Stimulated activated CD8-positive, alpha-beta memory T cell treated with anti-CD3 and anti-CD28 coated beads, Interleukin-15, amount 100 ng/mL, for 4 hours (primary cell): ENCODE results near the gene ERG.

Experiments
- DNase-seq, 2 donors: peaks; one replicate each; pipeline ENCODE4 v3.0.0-alpha.2; 2020; ENCODE audit warnings: low read depth in 2 of 2

The ERG gene, protein sequence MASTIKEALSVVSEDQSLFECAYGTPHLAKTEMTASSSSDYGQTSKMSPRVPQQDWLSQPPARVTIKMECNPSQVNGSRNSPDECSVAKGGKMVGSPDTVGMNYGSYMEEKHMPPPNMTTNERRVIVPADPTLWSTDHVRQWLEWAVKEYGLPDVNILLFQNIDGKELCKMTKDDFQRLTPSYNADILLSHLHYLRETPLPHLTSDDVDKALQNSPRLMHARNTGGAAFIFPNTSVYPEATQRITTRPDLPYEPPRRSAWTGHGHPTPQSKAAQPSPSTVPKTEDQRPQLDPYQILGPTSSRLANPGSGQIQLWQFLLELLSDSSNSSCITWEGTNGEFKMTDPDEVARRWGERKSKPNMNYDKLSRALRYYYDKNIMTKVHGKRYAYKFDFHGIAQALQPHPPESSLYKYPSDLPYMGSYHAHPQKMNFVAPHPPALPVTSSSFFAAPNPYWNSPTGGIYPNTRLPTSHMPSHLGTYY

GRCh38 chr21:38498057-38498833 lies at the start of gene ERG:
ERG (minus strand) TSS chr21:38498477; CDS start chr21:38498380, 97 bp downstream.
- DNase-seq = no peak

GRCh38 chr21:38544661-38545060 lies 46.4 kb upstream of the ERG start:
- no peak for DNase-seq

GRCh38 chr21:38542263-38542662 lies 44.0 kb upstream of the ERG start:
- DNase-seq = no peak

GRCh38 chr21:38538353-38538752 lies 40.1 kb upstream of the ERG start:
- DNase-seq = no peak

DNA sequence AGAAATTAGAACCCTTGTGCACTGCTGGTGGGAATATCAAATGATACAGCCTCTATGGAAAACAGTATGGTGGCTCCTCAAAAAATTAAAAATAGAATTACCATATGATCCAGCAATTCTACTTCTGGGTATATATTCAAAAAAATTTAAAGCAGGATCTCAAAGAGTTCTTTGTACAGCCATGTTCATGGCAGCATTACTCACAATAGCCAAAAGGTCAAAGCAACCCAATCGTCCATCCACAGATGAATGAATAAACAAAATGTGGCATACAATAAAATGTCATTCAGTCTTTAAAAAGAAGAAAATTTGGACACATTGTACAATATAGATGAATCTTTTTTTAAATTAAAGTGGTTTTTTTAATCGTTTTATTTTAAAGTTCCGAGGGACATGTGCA lies 36.3 kb upstream of the ERG start:
- DNase-seq = no peak

DNA sequence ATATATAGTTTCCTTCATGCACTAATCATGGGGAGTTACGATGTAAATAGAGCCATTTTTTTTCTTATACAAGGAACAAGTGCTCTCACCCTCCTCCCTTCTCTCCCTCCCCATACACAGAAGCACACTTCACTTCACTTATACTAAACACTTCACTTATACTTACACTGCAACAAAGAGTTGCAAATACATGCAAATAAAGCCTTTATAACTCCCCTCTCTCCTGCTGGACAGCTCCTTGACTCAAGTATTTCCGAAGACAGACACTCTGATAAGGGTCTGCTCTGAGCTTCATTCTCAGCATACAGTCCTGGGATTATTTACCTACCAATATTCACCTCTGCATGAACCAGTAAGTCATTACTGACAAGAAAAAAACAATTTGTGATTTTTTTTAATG lies 35.6 kb upstream of the ERG start:
- no peak for DNase-seq

- no peak for DNase-seq
Observed at GRCh38 chr21:38531591-38531990, 33.3 kb upstream of the ERG start.

DNA sequence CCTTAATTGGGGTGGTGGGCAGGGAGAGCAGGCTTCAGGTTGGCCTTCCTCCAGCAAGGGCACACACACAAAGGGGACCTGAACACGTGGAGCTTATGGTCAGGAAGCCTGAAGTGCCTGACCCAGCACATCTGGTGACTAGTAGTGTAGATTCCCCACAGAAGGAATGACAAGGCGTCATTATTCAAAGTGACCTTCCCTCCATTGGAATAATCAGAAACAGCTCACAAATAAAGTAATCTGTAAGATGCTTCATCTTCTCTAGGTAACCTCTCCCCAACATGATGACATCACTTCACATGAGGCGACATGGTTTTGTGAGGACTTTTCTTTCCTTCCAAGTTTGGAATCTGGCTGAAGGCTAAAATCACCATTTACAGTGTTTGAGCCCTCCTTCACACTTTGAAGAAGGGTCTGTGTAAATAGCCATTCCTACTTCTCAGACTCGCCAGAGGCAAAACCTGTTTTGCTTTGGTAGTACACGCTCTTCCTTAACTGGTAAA lies 32.8 kb upstream of the ERG start:
- DNase-seq = no peak

DNA sequence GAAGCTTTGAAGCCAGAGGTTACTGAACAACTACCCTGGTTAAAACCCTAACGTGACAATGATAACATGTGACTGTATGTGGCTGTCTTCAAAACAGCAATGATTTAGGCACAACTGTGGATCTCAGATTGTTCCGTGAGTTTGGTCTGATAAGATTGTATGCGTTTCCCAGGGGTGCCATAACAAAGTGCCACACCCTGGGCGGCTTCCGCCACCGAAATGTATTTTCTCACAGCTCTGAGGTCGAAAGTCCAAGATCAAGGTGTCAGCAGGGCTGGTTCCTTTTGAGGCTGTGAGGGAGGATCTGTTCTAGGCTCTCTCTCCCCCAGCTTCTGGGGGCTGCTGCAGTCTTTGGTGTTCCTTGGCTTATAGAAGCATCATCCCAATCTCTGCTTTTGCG lies 29.5 kb upstream of the ERG start:
- no peak for DNase-seq

- no peak for DNase-seq
Observed at GRCh38 chr21:38525454-38525853, 27.2 kb upstream of the ERG start.

GRCh38 chr21:38524168-38525153 lies 26.2 kb upstream of the ERG start:
- no peak for DNase-seq

GRCh38 chr21:38520511-38520910 lies 22.2 kb upstream of the ERG start:
- DNase-seq = no peak

DNA sequence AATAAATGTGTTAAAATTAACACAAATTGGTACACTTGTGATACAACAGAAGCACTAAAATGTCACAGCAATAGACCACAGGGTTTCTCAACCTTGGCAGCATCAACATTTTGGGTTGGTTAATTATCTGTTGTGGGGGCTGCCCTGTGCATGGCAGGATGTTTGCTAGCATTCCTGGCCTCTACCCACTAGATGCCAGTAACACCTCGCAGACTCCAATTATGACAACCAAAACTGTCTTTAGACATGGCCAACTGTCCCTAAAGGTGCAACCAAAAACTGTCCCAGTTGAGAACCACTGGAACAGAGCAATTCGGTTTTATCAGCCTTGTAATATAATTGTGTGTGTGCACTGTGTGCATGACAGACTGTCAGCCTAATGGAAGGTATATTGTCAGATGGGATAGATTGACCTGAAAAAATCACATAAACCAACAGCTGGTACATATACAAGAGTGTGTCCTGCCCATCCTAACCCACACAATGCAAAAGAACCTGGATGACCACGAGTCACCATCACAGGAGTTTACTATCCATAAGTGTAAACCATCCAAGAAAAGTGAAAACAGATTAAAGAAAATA lies 13.5 kb upstream of the ERG start:
- no peak for DNase-seq

DNA sequence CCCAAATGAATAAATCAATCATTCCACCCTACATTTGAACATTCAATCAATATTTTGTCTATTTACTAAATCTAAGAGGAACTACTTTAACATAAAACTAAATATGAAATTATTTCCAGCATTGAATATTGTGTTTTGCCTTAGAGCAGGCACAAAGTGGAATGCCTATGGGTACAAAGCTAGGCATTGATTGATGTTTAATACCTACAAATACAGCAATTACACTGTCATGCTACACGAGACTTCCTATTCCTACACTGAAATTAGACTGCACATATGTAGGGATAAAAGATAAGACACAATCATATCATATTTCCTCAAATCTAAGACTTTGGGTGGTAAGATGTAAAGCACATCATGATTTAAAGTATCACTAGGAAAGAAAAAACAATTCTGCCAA lies 12.9 kb upstream of the ERG start:
- no peak for DNase-seq

- no peak for DNase-seq
Observed at GRCh38 chr21:38507374-38507942, 9.2 kb upstream of the ERG start.

GRCh38 chr21:38506661-38507281 lies 8.5 kb upstream of the ERG start:
- no peak for DNase-seq

- no peak for DNase-seq
Observed at GRCh38 chr21:38505654-38506523, 7.6 kb upstream of the ERG start.

DNA sequence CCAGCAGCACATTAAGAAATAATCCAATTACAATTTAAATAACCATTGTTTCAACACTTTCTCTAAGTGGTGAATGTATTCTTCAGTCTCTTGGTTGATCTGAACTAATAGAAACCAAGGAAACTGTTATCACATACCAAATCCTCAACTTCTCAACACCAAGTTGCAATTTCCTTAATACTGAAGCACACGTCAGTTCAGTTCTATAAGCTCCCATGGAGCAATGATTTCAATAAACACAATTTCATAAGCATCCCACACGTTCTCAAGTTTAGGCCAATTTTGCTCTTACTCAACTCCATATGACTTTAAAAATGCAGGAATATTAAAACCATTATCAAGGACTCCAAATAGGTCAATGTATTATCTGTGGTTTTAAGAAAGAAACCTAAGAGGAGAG lies 5.8 kb upstream of the ERG start:
- no peak for DNase-seq

DNA sequence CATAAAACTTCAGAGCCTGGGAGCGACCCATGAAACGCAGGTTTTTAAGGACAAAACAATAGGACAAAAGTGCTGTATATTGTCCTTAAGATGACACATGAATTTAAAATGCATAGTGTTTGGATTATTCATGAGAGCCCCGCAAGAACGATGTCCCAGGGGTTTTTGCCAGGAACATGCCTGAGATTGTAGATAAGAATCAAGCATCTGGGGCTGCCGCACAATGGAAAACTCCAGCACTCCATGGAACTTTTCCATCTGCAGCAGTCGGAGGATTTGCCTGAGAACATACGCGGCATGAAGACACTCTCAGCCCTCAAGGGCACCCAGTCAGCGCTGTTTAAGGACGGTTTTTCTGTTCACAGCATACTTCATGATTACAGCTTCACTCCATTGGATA lies 5.3 kb upstream of the ERG start:
- no peak for DNase-seq
